K562 (cell line): ENCODE results near the gene MYOM1. TPM values are rescaled to one million over a fixed set of nuclear protein-coding genes. Genes with fewer than 3 reads are reported as not detected.

Experiments
- ATAC-seq: fragments of 200-7000 bp; cut with Tn5 transposase; 3 replicates; pipeline ENCODE4 v1.9.1; 2020; ENCODE audit warnings: moderate library complexity
- BruUV-seq: library from RNA; stranded (reverse); fragments of 400-500 nt; replicated peaks from 2 replicates; lab custom pipeline; 2021; lab: Mats Ljungman, UMichigan
- CTCF ChIA-PET: fragments of 300-600 bp; formaldehyde crosslinking; extraction: SDS; loops from one replicate; lab custom pipeline; 2021; ENCODE audit warnings: low intra/inter-chr PET ratio; lab: Yijun Ruan, JAX
- POLR2A ChIA-PET: fragments of 300-600, 350-650 bp; sonication (Branson Sonifier 250); formaldehyde crosslinking; extraction: SDS; loops from one replicate; lab custom pipeline; 2021; ENCODE audit warnings: antibody characterized with exemption, inconsistent platforms; lab: Yijun Ruan, JAX
- DNase-seq, 4 experiments: peaks; one replicate each; pipeline versions ENCODE4 v3.0.0 to v3.0.0-alpha.2; 2011 to 2018; ENCODE audit warnings: low spot score in 3 of 4, mixed read lengths in 3 of 4; ENCODE audit errors: extremely low read depth in 1 of 4
- FAIRE-seq: peaks from 2 replicates; lab custom pipeline; 2011; peaks lifted over from hg19 to GRCh38; lab: Jason Lieb, UNC
- H2AFZ ChIP-seq: 2 replicates; pipeline ENCODE4 v1.6.0; 2011; ENCODE audit warnings: low read depth, low read length, control low read depth, inconsistent platforms
- H3K27ac ChIP-seq: fragments of 200-600 bp; 3 replicates; pipeline ENCODE4 v1.8.0; 2011; ENCODE audit warnings: low read depth, mild to moderate bottlenecking, control low read depth, inconsistent platforms, low read length, moderate library complexity, mixed read lengths; ENCODE audit errors: extremely low read depth
- H3K27me3 ChIP-seq, 2 experiments: fragments of 300-600 bp in 1 of 2; 2 replicates in 1 of 2; 3 replicates in 1 of 2; pipeline versions ENCODE4 v1.6.0 to v1.8.0; 2011; ENCODE audit warnings: inconsistent platforms in 2 of 2, low read length in 2 of 2, mild to moderate bottlenecking in 1 of 2, mixed read lengths in 1 of 2, moderate library complexity in 1 of 2; ENCODE audit not compliant: control insufficient read depth in 2 of 2, insufficient read depth in 2 of 2
- H3K36me3 ChIP-seq: fragments of 300-600 bp; 3 replicates; pipeline ENCODE4 v1.8.0; 2011; ENCODE audit warnings: mild to moderate bottlenecking, low read length, inconsistent platforms; ENCODE audit not compliant: control insufficient read depth, insufficient read depth
- H3K4me1 ChIP-seq, 2 experiments: fragments of 200-600 bp in 1 of 2; replicated peaks in 1 of 2; 2 replicates in 1 of 2; 3 replicates in 1 of 2; pipeline versions ENCODE4 v1.5.1 to v1.8.0; 2011; ENCODE audit warnings: inconsistent platforms in 2 of 2, low read length in 2 of 2, mild to moderate bottlenecking in 1 of 2, mixed read lengths in 1 of 2, moderate library complexity in 1 of 2; ENCODE audit not compliant: control insufficient read depth in 2 of 2, insufficient read depth in 2 of 2
- H3K4me2 ChIP-seq: 2 replicates; pipeline ENCODE4 v1.6.1; 2011; ENCODE audit warnings: low read length, control low read depth, inconsistent platforms, mixed read lengths; ENCODE audit not compliant: insufficient read depth
- H3K4me3 ChIP-seq: fragments of 200-600 bp; sonication (generic), shearing (Covaris generic); 2 replicates; pipeline ENCODE4 v1.5.1; 2016; ENCODE audit warnings: control low read depth, inconsistent platforms
- H3K79me2 ChIP-seq: fragments of 200-600 bp; 3 replicates; pipeline ENCODE4 v1.8.0; 2011; ENCODE audit warnings: low read length, inconsistent platforms; ENCODE audit not compliant: control insufficient read depth, insufficient read depth
- H3K9ac ChIP-seq, 2 experiments: 2 replicates each; pipeline versions ENCODE4 v1.6.0 to v1.6.1; 2011; ENCODE audit warnings: low read depth in 2 of 2, low read length in 2 of 2, control low read depth in 1 of 2, inconsistent platforms in 1 of 2, mild to moderate bottlenecking in 1 of 2, mixed read lengths in 1 of 2; ENCODE audit not compliant: insufficient read depth in 1 of 2
- H3K9me1 ChIP-seq: one replicate; pipeline ENCODE4 v1.6.0; 2011; ENCODE audit warnings: inconsistent platforms, mild to moderate bottlenecking, low read length, moderate library complexity; ENCODE audit not compliant: control insufficient read depth, insufficient read depth
- H3K9me3 ChIP-seq: replicated peaks from 2 replicates; pipeline ENCODE4 v1.5.1; 2011; ENCODE audit warnings: low read depth, low read length, inconsistent platforms; ENCODE audit not compliant: control insufficient read depth, insufficient read depth
- H4K20me1 ChIP-seq: replicated peaks from 2 replicates; pipeline ENCODE4 v1.6.1; 2011; ENCODE audit warnings: low read length, inconsistent platforms, mixed read lengths; ENCODE audit not compliant: control insufficient read depth, insufficient read depth
- CBX8 ChIP-seq: fragments of 200-600 bp; sonication (generic); IDR thresholded peaks from 2 replicates; pipeline ENCODE4 v1.6.1; 2012; ENCODE audit warnings: borderline replicate concordance, mixed run types, low read depth, mild to moderate bottlenecking, moderate library complexity, mixed read lengths, low read length, control low read depth, inconsistent platforms; ENCODE audit not compliant: poor library complexity, severe bottlenecking; ENCODE audit errors: extremely low read depth
- CC2D1A ChIP-seq: fragments of 450-650 bp; IDR thresholded peaks from 2 replicates; pipeline ENCODE4 v1.6.1; 2017; ENCODE audit warnings: mild to moderate bottlenecking
- FUS ChIP-seq: fragments of 200-400 bp; formaldehyde crosslinking; optimal IDR thresholded peaks from 2 replicates; pipeline ENCODE3; 2017; ENCODE audit warnings: low read depth, low read length
- GABPB2 ChIP-seq: fragments of 250-450 bp; sonication (Bioruptor Pico); conservative IDR thresholded peaks from 2 replicates; pipeline ENCODE4 v1.5.1; 2021; ENCODE audit warnings: mild to moderate bottlenecking
- GTF2E2 ChIP-seq: fragments of 200-800 bp; sonication (Bioruptor generic); IDR thresholded peaks from 2 replicates; pipeline ENCODE4 v1.6.1; 2016; ENCODE audit warnings: missing genetic modification characterization, missing compliant biosample characterization
- HBP1 ChIP-seq: fragments of 450-650 bp; formaldehyde crosslinking; IDR thresholded peaks from 2 replicates; pipeline ENCODE4 v1.4.0; 2022; ENCODE audit warnings: missing genetic modification characterization
- PML ChIP-seq: IDR thresholded peaks from 2 replicates; pipeline ENCODE4 v1.6.1; 2012; ENCODE audit warnings: low read length, inconsistent platforms
- POLR2A ChIP-seq: fragments of 450-650 bp; conservative IDR thresholded peaks from 2 replicates; pipeline ENCODE4 v1.6.1; 2016
- POLR2B ChIP-seq: fragments of 450-650 bp; IDR thresholded peaks from 2 replicates; pipeline ENCODE4 v1.6.1; 2018; ENCODE audit warnings: low read depth; ENCODE audit not compliant: partially characterized antibody
- SFPQ ChIP-seq: fragments of 200-400 bp; formaldehyde crosslinking; IDR thresholded peaks from 2 replicates; pipeline ENCODE4 v1.6.1; 2017; ENCODE audit warnings: mild to moderate bottlenecking, low read depth, low read length, moderate library complexity
- SUPT5H ChIP-seq: fragments of 450-650 bp; IDR thresholded peaks from 2 replicates; pipeline ENCODE4 v1.6.1; 2016
- WGBS: fragments of 100-300 bp; shearing (Covaris generic); methylation state at CpG from one replicate; pipeline ENCODE4 v1.1.6; 2016; ENCODE audit warnings: low coverage, mixed read lengths; ENCODE audit not compliant: insufficient coverage; ENCODE audit errors: missing lambda C conversion rate; 5-methylcytosine and 5-hydroxymethylcytosine counted together
- in situ Hi-C: fragments of 300-500 bp; cut with MboI; formaldehyde crosslinking; loops from 4 replicates; pipeline ENCODE4 v1.15.0; 2018; ENCODE audit warnings: inconsistent platforms, mixed read lengths
- intact Hi-C: fragments of 100-400 bp; cut with micrococcal nuclease; formaldehyde crosslinking; loops from 2 replicates; pipeline ENCODE4 v1.14.2; 2022
- polyA plus RNA-seq, 8 experiments: library from polyadenylated mRNA; depleted of rRNA in 4 of 8; stranded (reverse) in 5 of 8; unstranded in 3 of 8; fragments of >200 nt; fragmentation: Nextera tagmentation in 2 of 8; fragmentation: Illumina TruSeq in 1 of 8; extraction: Ambion mirVana in 2 of 8; extraction: Trizol in 1 of 8; gene quantifications; 2 replicates each; pipeline versions ENCODE4 v1.2.1 to v1.2.3, GENCODE V29; 2011 to 2014; ENCODE audit warnings: inconsistent platforms in 1 of 8, missing spikeins in 1 of 8
- total RNA-seq, 7 experiments: library from RNA; depleted of rRNA in 6 of 7; stranded (reverse); fragments of >200 nt in 6 of 7; fragmentation: Illumina TruSeq in 2 of 7; extraction: Trizol in 2 of 7; gene quantifications; 2 replicates each; pipeline versions ENCODE4 v1.2.1 to v1.2.3, GENCODE V29; 2011 to 2021; ENCODE audit warnings: low replicate concordance in 1 of 7
- TF ChIP-seq, protein P1 (sequence below): fragments of 250-450 bp; sonication (Bioruptor Pico); IDR thresholded peaks from 2 replicates; pipeline ENCODE4 v1.5.0; 2021

The MYOM1 gene
- total and polyA plus RNA-seq, 9 of the 15 experiments (the other 6 are each of a cell fraction or from before 2014, with no cell fraction given) = 0.01 to 0.62 (median 0.25) TPM

GRCh38 chr18:3254725-3255124, 35.0 kb upstream of the MYOM1 start:
- no peaks in the 10 kb centered on the region; the same call in 1 of the 2 replicates for H4K20me1 ChIP-seq
- 92% methylated on average over 4 of the region's 4 CpGs for WGBS
- H3K9ac ChIP-seq = no peak overlapping the region
- H2AFZ ChIP-seq = no peak overlapping the region
- ATAC-seq (no peak), FAIRE-seq (no peak), DNase-seq (no peak)
- TF ChIP-seq GABPB2 = 0 out of 2 replicates have a peak, but pooled peaks have one; percentile 25
- no peak for TF ChIP-seq FUS
- TF ChIP-seq, protein P1, sequence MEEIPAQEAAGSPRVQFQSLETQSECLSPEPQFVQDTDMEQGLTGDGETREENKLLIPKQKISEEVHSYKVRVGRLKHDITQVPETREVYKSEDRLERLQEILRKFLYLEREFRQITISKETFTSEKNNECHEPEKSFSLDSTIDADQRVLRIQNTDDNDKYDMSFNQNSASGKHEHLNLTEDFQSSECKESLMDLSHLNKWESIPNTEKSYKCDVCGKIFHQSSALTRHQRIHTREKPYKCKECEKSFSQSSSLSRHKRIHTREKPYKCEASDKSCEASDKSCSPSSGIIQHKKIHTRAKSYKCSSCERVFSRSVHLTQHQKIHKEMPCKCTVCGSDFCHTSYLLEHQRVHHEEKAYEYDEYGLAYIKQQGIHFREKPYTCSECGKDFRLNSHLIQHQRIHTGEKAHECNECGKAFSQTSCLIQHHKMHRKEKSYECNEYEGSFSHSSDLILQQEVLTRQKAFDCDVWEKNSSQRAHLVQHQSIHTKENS = no peak
- no peak for TF ChIP-seq GTF2E2 (tag)
- TSS peak; percentile 4 for BruUV-seq
- in situ Hi-C loops (no loop called here), intact Hi-C loops (no loop called here)
- no peaks in the 10 kb centered on the region for H3K9me1 ChIP-seq
- no peaks in the 10 kb centered on the region for H3K27me3 ChIP-seq
- no peak overlapping the region for H3K27ac ChIP-seq
- ChIA-PET POLR2A (interaction anchor here (1.0 to 4.1 kb wide), 4 partner anchors 8 to 18 kb away, joined by 4 to 33 read pairs (median 4); partner anchors contain the start of gene MYL12A), CTCF (no interaction called here)
- H3K4me3 ChIP-seq = no peak overlapping the region
- peaks cover 44% of the 10 kb centered on the region for H3K79me2 ChIP-seq
- H3K9me3 ChIP-seq = no peaks in the 10 kb centered on the region
- H3K4me1 ChIP-seq = peaks cover 0 to 17% of the 10 kb centered on the region in 2 experiments; a peak in 3 of 5 replicates
- H3K36me3 ChIP-seq = peaks cover 84% of the 10 kb centered on the region
- H3K4me2 ChIP-seq = no peak overlapping the region

- CTCF ChIA-PET = no interaction called here
- POLR2A ChIA-PET = interaction anchor here (1.0 to 1.5 kb wide), 4 partner anchors 9 to 342 kb away, joined by 3 to 4 read pairs (median 4); partner anchors contain the start of gene MYL12B
- peaks cover 90% of the 10 kb centered on the region for H3K36me3 ChIP-seq
- FAIRE-seq (no peak), ATAC-seq (no peak), DNase-seq (no peak)
- intact Hi-C loops (no loop called here), in situ Hi-C loops (no loop called here)
- H3K9ac ChIP-seq = no peak overlapping the region
- H3K9me1 ChIP-seq = no peaks in the 10 kb centered on the region
- peaks cover 14% of the 10 kb centered on the region; the same call in 1 of the 2 replicates for H4K20me1 ChIP-seq
- H3K79me2 ChIP-seq = peaks cover 63% of the 10 kb centered on the region
- H3K9me3 ChIP-seq = no peaks in the 10 kb centered on the region
- no peak overlapping the region for H3K27ac ChIP-seq
- no peaks in the 10 kb centered on the region for H3K27me3 ChIP-seq
- peaks cover 0 to 9% of the 10 kb centered on the region in 2 experiments; a peak in 2 of 5 replicates for H3K4me1 ChIP-seq
- no TSS peak for BruUV-seq
- H3K4me3 ChIP-seq = no peak overlapping the region
- H3K4me2 ChIP-seq = no peak overlapping the region
- no peak overlapping the region for H2AFZ ChIP-seq
- WGBS = 83% methylated on average over 1 of the region's 1 CpG
- TF ChIP-seq SFPQ (no peak), PML (peak; percentile 8; the same call in 1 of the 2 replicates), CBX8 (no peak), HBP1 (0 out of 2 replicates have a peak, but pooled peaks have one; percentile 51), POLR2B (peak; percentile 57), SUPT5H (peak; percentile 53), CC2D1A (no peak), POLR2A (peak; percentile 43)
Observed at GRCh38 chr18:3252843-3253242, 33.1 kb upstream of the MYOM1 start.
